ENCODE results near the gene KSR1. TPM values are rescaled to one million over a fixed set of nuclear protein-coding genes. Genes with fewer than 3 reads are reported as not detected.

KSR1 gene
- total and polyA plus RNA-seq, 9 of the 15 experiments (the other 6 are each of a cell fraction or from before 2014, with no cell fraction given), result 1.4 to 51.7 (median 18.4) TPM

- peak; percentile 65 for TF ChIP-seq MGA (IDR thresholded peaks at IDR 0.05)
- no peak for TF ChIP-seq SIN3B (IDR thresholded peaks at IDR 0.05; ENCODE audit: low read depth)
- no peak for TF ChIP-seq PHB2 (IDR thresholded peaks at IDR 0.05; ENCODE audit: low read depth)
- no peak for TF ChIP-seq MAFG (tag; conservative IDR thresholded peaks at IDR 0.05)
- 0 out of 4 replicates have a peak, but pooled peaks of 1 of the 2 experiments have one; percentile 10 for TF ChIP-seq UBTF (IDR thresholded peaks at IDR 0.05; ENCODE audit: borderline replicate concordance in 1 of 2, low read depth in 2 of 2, low read length in 2 of 2)
- TF ChIP-seq MTA2 (IDR thresholded peaks at IDR 0.05; ENCODE audit: low read depth), result no peak
- TF ChIP-seq MYNN (IDR thresholded peaks at IDR 0.05), result no peak
- TF ChIP-seq MYNN (CRISPR knock-in tag; IDR thresholded peaks at IDR 0.05), result no peak
- peak; percentile 66 for TF ChIP-seq CHD4 (IDR thresholded peaks at IDR 0.05; ENCODE audit: insufficient read depth, insufficient replicate concordance, low read depth, low read length, poor library complexity, severe bottlenecking)
- no peak for TF ChIP-seq ESRRB (CRISPR knock-in tag; IDR thresholded peaks at IDR 0.05; ENCODE audit: borderline replicate concordance)
- no peak for TF ChIP-seq BRCA1 (IDR thresholded peaks at IDR 0.05)
- no peak for TF ChIP-seq BRCA1 (CRISPR knock-in tag; IDR thresholded peaks at IDR 0.05)
These were observed 121.9 kb downstream of the KSR1 start (continued) for GRCh38 chr17:27577884-27578717.
